ENCODE data around the gene NANOS2. TPM values are rescaled to one million over a fixed set of nuclear protein-coding genes. Genes with fewer than 3 reads are reported as not detected.

NANOS2 gene
- total RNA-seq, 1 experiment from 2014 or later: not detected

DNA sequence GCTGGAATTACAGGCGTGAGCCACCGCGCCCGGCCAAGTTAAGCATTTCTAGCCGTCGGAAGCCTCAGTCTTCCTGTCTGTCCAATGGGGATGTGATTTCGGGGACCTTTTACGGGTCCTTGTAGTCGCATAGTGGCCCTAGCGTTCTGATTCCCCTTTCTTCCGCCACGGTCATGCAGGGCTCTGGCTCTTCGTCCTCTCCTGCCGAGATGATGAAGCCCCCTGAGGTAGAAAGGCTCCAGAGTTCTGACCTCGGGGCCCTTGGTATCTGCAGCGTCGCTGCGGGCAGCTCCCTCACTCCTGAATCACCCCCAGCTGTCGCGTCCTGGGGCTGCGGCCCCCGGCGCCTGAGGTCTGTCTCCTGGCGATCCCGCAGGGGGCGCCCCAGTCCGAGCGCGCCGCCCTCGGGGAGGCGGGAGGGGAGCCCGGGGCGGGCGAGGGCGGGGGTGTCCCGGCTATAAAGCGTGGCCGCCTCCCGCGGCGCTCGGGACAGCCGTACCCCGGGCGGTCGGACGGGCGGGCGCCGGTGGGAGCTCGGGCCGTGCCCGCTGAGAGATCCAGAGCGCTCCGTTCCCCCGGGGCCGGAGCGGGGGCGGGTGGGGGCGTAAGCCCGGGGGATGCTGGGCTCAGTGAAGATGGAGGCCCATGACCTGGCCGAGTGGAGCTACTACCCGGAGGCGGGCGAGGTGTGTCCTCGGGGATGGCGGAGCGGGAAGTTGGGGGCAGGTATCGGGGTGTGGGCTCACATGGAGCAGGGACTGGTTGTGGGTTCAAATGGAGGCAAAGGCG lies 50.5 kb downstream of the NANOS2 start, which contains the start of gene FOXA3:
Gene FOXA3, plus strand, starts transcription at position 487 of the 789 bp plus-strand sequence. Its CDS starts 131 bp downstream, at position 618.
- ChIA-PET POLR2A (ENCODE audit: low non-redundant PET) (interaction anchor here (0.6 kb wide), 1 partner anchor 12 kb away, joined by 5 read pairs; no protein-coding TSS in a partner anchor), CTCF (interaction anchor here (0.6 to 1.9 kb wide), 3 partner anchors 47 to 531 kb away, joined by 4 to 13 read pairs (median 7); no protein-coding TSS in a partner anchor)
- Histone ChIP-seq H3K36me3 (ENCODE audit: insufficient read depth, low read length, poor library complexity, severe bottlenecking) (peaks cover 10% of the 10 kb centered on the region), H3K27ac (ENCODE audit: low read depth, low read length, poor library complexity, severe bottlenecking) (peak within 1 kb of the TSS; percentile 91), H3K9me3 (ENCODE audit: low read depth, low read length, poor library complexity, severe bottlenecking) (no peaks in the 10 kb centered on the region), H3K4me1 (ENCODE audit: insufficient read depth, low read length, poor library complexity, severe bottlenecking) (peaks cover 6% of the 10 kb centered on the region), H3K27me3 (replicated peaks; ENCODE audit: insufficient read depth, low read depth, low read length, poor library complexity) (peaks cover 41% of the 10 kb centered on the region), H3K4me3 (ENCODE audit: low read depth, low read length, poor library complexity, severe bottlenecking) (peak within 1 kb of the TSS; percentile 67)
- TF ChIP-seq, protein P1, sequence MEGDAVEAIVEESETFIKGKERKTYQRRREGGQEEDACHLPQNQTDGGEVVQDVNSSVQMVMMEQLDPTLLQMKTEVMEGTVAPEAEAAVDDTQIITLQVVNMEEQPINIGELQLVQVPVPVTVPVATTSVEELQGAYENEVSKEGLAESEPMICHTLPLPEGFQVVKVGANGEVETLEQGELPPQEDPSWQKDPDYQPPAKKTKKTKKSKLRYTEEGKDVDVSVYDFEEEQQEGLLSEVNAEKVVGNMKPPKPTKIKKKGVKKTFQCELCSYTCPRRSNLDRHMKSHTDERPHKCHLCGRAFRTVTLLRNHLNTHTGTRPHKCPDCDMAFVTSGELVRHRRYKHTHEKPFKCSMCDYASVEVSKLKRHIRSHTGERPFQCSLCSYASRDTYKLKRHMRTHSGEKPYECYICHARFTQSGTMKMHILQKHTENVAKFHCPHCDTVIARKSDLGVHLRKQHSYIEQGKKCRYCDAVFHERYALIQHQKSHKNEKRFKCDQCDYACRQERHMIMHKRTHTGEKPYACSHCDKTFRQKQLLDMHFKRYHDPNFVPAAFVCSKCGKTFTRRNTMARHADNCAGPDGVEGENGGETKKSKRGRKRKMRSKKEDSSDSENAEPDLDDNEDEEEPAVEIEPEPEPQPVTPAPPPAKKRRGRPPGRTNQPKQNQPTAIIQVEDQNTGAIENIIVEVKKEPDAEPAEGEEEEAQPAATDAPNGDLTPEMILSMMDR (conservative IDR thresholded peaks at IDR 0.05; ENCODE audit: low read depth, low read length): peak; percentile 50
- TF ChIP-seq EZH2 (IDR thresholded peaks at IDR 0.05; ENCODE audit: borderline replicate concordance, low read depth, low read length, poor library complexity, severe bottlenecking): peak; percentile 77
- intact Hi-C loops (cut with micrococcal nuclease; ENCODE audit: unreplicated experiment): loop anchor here (1.0 kb wide), 1 partner anchor 19 kb away; no protein-coding TSS in a partner anchor
- BruUV-seq (replicated peaks): no TSS peak
- DNase-seq (ENCODE audit: low spot score): peak; percentile 50

DNA sequence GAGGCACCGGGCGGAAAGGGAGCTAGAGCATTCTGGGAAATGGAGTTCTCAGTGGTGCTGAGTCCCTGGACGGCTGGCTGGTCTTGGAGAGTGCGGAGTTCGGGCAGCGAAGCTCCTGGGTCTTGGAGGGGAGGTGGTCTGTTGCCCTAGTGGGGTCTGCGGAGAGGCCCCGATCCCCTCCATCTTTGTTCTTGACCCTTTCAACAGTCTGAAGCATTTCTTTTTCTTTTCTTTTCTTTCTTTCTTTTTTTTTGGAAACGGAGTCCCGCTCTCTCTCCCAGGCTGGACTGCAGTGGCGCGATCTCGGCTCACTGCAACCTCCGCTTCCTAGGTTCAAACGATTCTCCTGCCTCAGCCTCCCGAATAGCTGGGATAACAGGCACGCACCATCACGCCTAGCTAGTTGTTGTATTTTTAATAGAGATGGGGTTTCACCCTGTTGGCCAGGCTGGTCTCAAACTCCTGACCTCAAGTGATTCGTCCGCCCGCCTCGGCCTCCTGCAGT lies 51.2 kb downstream of the NANOS2 start:
- intact Hi-C loops (cut with micrococcal nuclease; ENCODE audit: unreplicated experiment): loop anchor here (1.0 kb wide), 1 partner anchor 20 kb away; no protein-coding TSS in a partner anchor
- Histone ChIP-seq H3K27ac (ENCODE audit: low read depth, low read length, poor library complexity, severe bottlenecking) (peak overlapping the region; percentile 91), H3K4me1 (ENCODE audit: insufficient read depth, low read length, poor library complexity, severe bottlenecking) (peaks cover 6% of the 10 kb centered on the region), H3K27me3 (replicated peaks; ENCODE audit: insufficient read depth, low read depth, low read length, poor library complexity) (peaks cover 41% of the 10 kb centered on the region), H3K9me3 (ENCODE audit: low read depth, low read length, poor library complexity, severe bottlenecking) (no peaks in the 10 kb centered on the region), H3K36me3 (ENCODE audit: insufficient read depth, low read length, poor library complexity, severe bottlenecking) (peaks cover 14% of the 10 kb centered on the region), H3K4me3 (ENCODE audit: low read depth, low read length, poor library complexity, severe bottlenecking) (peak overlapping the region; percentile 67)
- ChIA-PET POLR2A (ENCODE audit: low non-redundant PET) (interaction anchor here (0.6 kb wide), 1 partner anchor 11 kb away, joined by 5 read pairs; no protein-coding TSS in a partner anchor), CTCF (interaction anchor here (0.6 to 1.9 kb wide), 2 partner anchors 47 to 531 kb away, joined by 4 to 7 read pairs; no protein-coding TSS in a partner anchor)
- DNase-seq (ENCODE audit: low spot score): no peak
- TF ChIP-seq, protein P1 (conservative IDR thresholded peaks at IDR 0.05; ENCODE audit: low read depth, low read length): no peak
- TF ChIP-seq EZH2 (IDR thresholded peaks at IDR 0.05; ENCODE audit: borderline replicate concordance, low read depth, low read length, poor library complexity, severe bottlenecking): no peak
- BruUV-seq (replicated peaks): no TSS peak

Other genes with a start within 250 kb of the NANOS2 start
- gene GIPR, start 246.6 kb downstream of the NANOS2 start, total RNA-seq (2021): 0.45 and 1.0 TPM in 2 replicates
- gene SNRPD2, start 222.8 kb downstream of the NANOS2 start, total RNA-seq (2021): 590 and 597 TPM in 2 replicates
- 12.8 and 17.4 TPM in 2 replicates for gene QPCTL, start 222.1 kb downstream of the NANOS2 start, total RNA-seq (2021)
- gene FBXO46, start 183.9 kb downstream of the NANOS2 start, total RNA-seq (2021): 18.8 and 24.3 TPM in 2 replicates
- not detected in 2 replicates for gene MEIOSIN, start 181.3 kb downstream of the NANOS2 start, total RNA-seq (2021)
- gene SIX5, start 145.5 kb downstream of the NANOS2 start, total RNA-seq (2021): 23.6 and 26.7 TPM in 2 replicates
- gene DMPK, start 132.3 kb downstream of the NANOS2 start, total RNA-seq (2021): 79.9 and 82.0 TPM in 2 replicates
- gene DMWD, start 121.9 kb downstream of the NANOS2 start, total RNA-seq (2021): 79.2 and 86.7 TPM in 2 replicates
- 0.15 and 0.19 TPM in 2 replicates for gene RSPH6A, start 99.5 kb downstream of the NANOS2 start, total RNA-seq (2021)
- 85.5 and 92.4 TPM in 2 replicates for gene SYMPK, start 51.6 kb downstream of the NANOS2 start, total RNA-seq (2021)
- gene FOXA3, start 50.5 kb downstream of the NANOS2 start, total RNA-seq (2021): not detected in 2 replicates
- gene IRF2BP1, start 28.6 kb downstream of the NANOS2 start, total RNA-seq (2021): 29.7 and 34.5 TPM in 2 replicates
- 11.4 and 13.5 TPM in 2 replicates for gene MYPOP, start 12.2 kb downstream of the NANOS2 start, total RNA-seq (2021)
- not detected in 2 replicates for gene NOVA2, start 59.1 kb upstream of the NANOS2 start, total RNA-seq (2021)
- gene CCDC61, start 80.7 kb upstream of the NANOS2 start, total RNA-seq (2021): 15.4 and 16.5 TPM in 2 replicates
- gene PGLYRP1, start 108.3 kb upstream of the NANOS2 start, total RNA-seq (2021): not detected in 2 replicates
- not detected in 2 replicates for gene IGFL4, start 126.2 kb upstream of the NANOS2 start, total RNA-seq (2021)
- not detected in 2 replicates for gene IGFL3, start 209.9 kb upstream of the NANOS2 start, total RNA-seq (2021)
- gene IGFL2, start 233.5 kb upstream of the NANOS2 start, total RNA-seq (2021): 0.45 and 0.59 TPM in 2 replicates

Measured in A673 (cell line).